Measurements from ENCODE around the gene CSF1.

The CSF1 gene

GRCh38 chr1:109887884-109888283, 22.8 kb upstream of the CSF1 start:
- H3K36me3 ChIP-seq (ENCODE audit: insufficient read depth, low read length) = no peaks in the 10 kb centered on the region
- DNase-seq = no peak
- ATAC-seq (ENCODE audit: insufficient read depth, low read depth) = no peak
- H3K4me1 ChIP-seq (ENCODE audit: insufficient read depth, low read length) = peaks cover 28% of the 10 kb centered on the region
- no peak overlapping the region for H3K4me3 ChIP-seq (ENCODE audit: low read depth in 1 of 2, low read length in 2 of 2)
- no peaks in the 10 kb centered on the region for H3K27me3 ChIP-seq (ENCODE audit: insufficient read depth, low read length, poor library complexity)
- H2AFZ ChIP-seq (ENCODE audit: low read depth, low read length) = no peak overlapping the region
- no peaks in the 10 kb centered on the region for H3K79me2 ChIP-seq (ENCODE audit: insufficient read depth, low read length)
- no peak overlapping the region for H3K4me2 ChIP-seq (ENCODE audit: insufficient read depth, low read length)
- TF ChIP-seq EZH2 (IDR thresholded peaks at IDR 0.05; ENCODE audit: borderline replicate concordance, low read depth, low read length, severe bottlenecking) (no peak), CTCF (IDR thresholded peaks at IDR 0.05; ENCODE audit: borderline replicate concordance, extremely low read depth, low read length, poor library complexity, severe bottlenecking) (no peak)
- no peaks in the 10 kb centered on the region for H4K20me1 ChIP-seq (ENCODE audit: insufficient read depth, low read length)
- no peak overlapping the region for H3K9ac ChIP-seq (ENCODE audit: low read depth, low read length)
- H3K27ac ChIP-seq (ENCODE audit: low read length) = no peak overlapping the region
- no peaks in the 10 kb centered on the region for H3K9me3 ChIP-seq (ENCODE audit: insufficient read depth, low read length, severe bottlenecking)

- Histone ChIP-seq H3K79me2 (ENCODE audit: insufficient read depth, low read length) (no peaks in the 10 kb centered on the region), H3K4me2 (ENCODE audit: insufficient read depth, low read length) (no peak overlapping the region), H3K27ac (ENCODE audit: low read length) (no peak overlapping the region), H3K27me3 (ENCODE audit: insufficient read depth, low read length, poor library complexity) (no peaks in the 10 kb centered on the region), H3K9ac (ENCODE audit: low read depth, low read length) (no peak overlapping the region), H3K4me1 (ENCODE audit: insufficient read depth, low read length) (peaks cover 37% of the 10 kb centered on the region), H3K9me3 (ENCODE audit: insufficient read depth, low read length, severe bottlenecking) (no peaks in the 10 kb centered on the region), H3K36me3 (ENCODE audit: insufficient read depth, low read length) (no peaks in the 10 kb centered on the region), H4K20me1 (ENCODE audit: insufficient read depth, low read length) (no peaks in the 10 kb centered on the region), H3K4me3 (ENCODE audit: low read depth in 1 of 2, low read length in 2 of 2) (no peak overlapping the region), H2AFZ (ENCODE audit: low read depth, low read length) (no peak overlapping the region)
- DNase-seq (no peak), ATAC-seq (ENCODE audit: insufficient read depth, low read depth) (no peak)
- TF ChIP-seq EZH2 (IDR thresholded peaks at IDR 0.05; ENCODE audit: borderline replicate concordance, low read depth, low read length, severe bottlenecking) (no peak), CTCF (IDR thresholded peaks at IDR 0.05; ENCODE audit: borderline replicate concordance, extremely low read depth, low read length, poor library complexity, severe bottlenecking) (no peak)
Observed at GRCh38 chr1:109889094-109889493, 21.6 kb upstream of the CSF1 start.

- DNase-seq = no peak
- Histone ChIP-seq H3K79me2 (ENCODE audit: insufficient read depth, low read length) (no peaks in the 10 kb centered on the region), H3K27me3 (ENCODE audit: insufficient read depth, low read length, poor library complexity) (no peaks in the 10 kb centered on the region), H3K4me1 (ENCODE audit: insufficient read depth, low read length) (peaks cover 37% of the 10 kb centered on the region), H3K9me3 (ENCODE audit: insufficient read depth, low read length, severe bottlenecking) (no peaks in the 10 kb centered on the region), H3K36me3 (ENCODE audit: insufficient read depth, low read length) (no peaks in the 10 kb centered on the region), H3K4me3 (ENCODE audit: low read depth in 1 of 2, low read length in 2 of 2) (no peak overlapping the region), H3K9ac (ENCODE audit: low read depth, low read length) (no peak overlapping the region), H4K20me1 (ENCODE audit: insufficient read depth, low read length) (no peaks in the 10 kb centered on the region), H3K4me2 (ENCODE audit: insufficient read depth, low read length) (no peak overlapping the region), H2AFZ (ENCODE audit: low read depth, low read length) (0 out of 2 replicates have a peak overlapping the region, but pooled peaks have one; percentile 15), H3K27ac (ENCODE audit: low read length) (peak overlapping the region; percentile 82)
- no peak for ATAC-seq (ENCODE audit: insufficient read depth, low read depth)
- TF ChIP-seq EZH2 (IDR thresholded peaks at IDR 0.05; ENCODE audit: borderline replicate concordance, low read depth, low read length, severe bottlenecking) (no peak), CTCF (IDR thresholded peaks at IDR 0.05; ENCODE audit: borderline replicate concordance, extremely low read depth, low read length, poor library complexity, severe bottlenecking) (no peak)
Observed at GRCh38 chr1:109890115-109890953, 20.3 kb upstream of the CSF1 start.
